Testis (tissue), 3 donors: Measurements from ENCODE around the gene MEAF6. TPM values are rescaled to one million over a fixed set of nuclear protein-coding genes. Genes with fewer than 3 reads are reported as not detected.
A peak's percentile ranks its signal among the peaks of the same experiment; 100 is the strongest.

Experiments
- DNase-seq: peaks from one replicate; pipeline ENCODE4 v3.0.0-alpha.2; 2019
- H3K27ac ChIP-seq, 2 donors: fragments of 200-600 bp; sonication (generic); one replicate each; pipeline ENCODE4 v1.5.1; 2019
- H3K27me3 ChIP-seq: fragments of 200-600 bp; sonication (generic); one replicate; pipeline ENCODE4 v1.5.1; 2019
- H3K36me3 ChIP-seq: fragments of 200-600 bp; sonication (generic); one replicate; pipeline ENCODE4 v1.5.1; 2017; ENCODE audit warnings: low read depth; ENCODE audit errors: missing control alignments
- H3K4me1 ChIP-seq: fragments of 200-600 bp; sonication (generic); one replicate; pipeline ENCODE4 v1.5.1; 2019
- H3K4me3 ChIP-seq, 2 donors: fragments of 200-600 bp; sonication (generic); one replicate each; pipeline ENCODE4 v1.5.1; 2017 to 2019
- H3K9me3 ChIP-seq: fragments of 200-600 bp; sonication (generic); one replicate; pipeline ENCODE4 v1.5.1; 2017
- POLR2A ChIP-seq: fragments of 450-650 bp; IDR thresholded peaks from one replicate; pipeline ENCODE4 v1.6.1; 2017; ENCODE audit warnings: antibody characterized with exemption, mild to moderate bottlenecking, moderate library complexity
- WGBS, 2 donors: methylation state at CpG; one replicate each; pipeline ENCODE4 v1.1.5; 2018; 5-methylcytosine and 5-hydroxymethylcytosine counted together
- intact Hi-C: fragments of 100-400 bp; cut with DNase I; formaldehyde crosslinking; loops from one replicate; pipeline ENCODE4 v1.15.1; 2023; ENCODE audit warnings: low total_unique reads
- polyA plus RNA-seq: library from polyadenylated mRNA; stranded (reverse); fragments of 350-450 nt; fragmentation: Illumina TruSeq; extraction: RNeasy Lipid Tissue Mini Kit (QIAGEN cat#74804); gene quantifications from one replicate; pipeline ENCODE4 v1.2.3, GENCODE V29; 2014; ENCODE audit warnings: low read depth, low replicate concordance; ENCODE audit not compliant: insufficient read depth
- total RNA-seq, 2 donors: library from RNA; depleted of rRNA; stranded (reverse); fragments of >200 nt; gene quantifications; one replicate each; pipeline ENCODE4 v1.2.3, GENCODE V29; 2016
- TF ChIP-seq, protein P1 (sequence below), 3 experiments: fragments of 450-650 bp in 2 of 3; fragments of 200-600 bp in 1 of 3; sonication (generic) in 1 of 3; IDR thresholded peaks; one replicate each; pipeline ENCODE4 v1.5.1; 2016 to 2019; ENCODE audit warnings: antibody characterized with exemption in 3 of 3, mild to moderate bottlenecking in 2 of 3, moderate library complexity in 1 of 3

The MEAF6 gene
- total and polyA plus RNA-seq, 3 donors from 2014 or later = 132 to 140 (median 134) TPM

DNA sequence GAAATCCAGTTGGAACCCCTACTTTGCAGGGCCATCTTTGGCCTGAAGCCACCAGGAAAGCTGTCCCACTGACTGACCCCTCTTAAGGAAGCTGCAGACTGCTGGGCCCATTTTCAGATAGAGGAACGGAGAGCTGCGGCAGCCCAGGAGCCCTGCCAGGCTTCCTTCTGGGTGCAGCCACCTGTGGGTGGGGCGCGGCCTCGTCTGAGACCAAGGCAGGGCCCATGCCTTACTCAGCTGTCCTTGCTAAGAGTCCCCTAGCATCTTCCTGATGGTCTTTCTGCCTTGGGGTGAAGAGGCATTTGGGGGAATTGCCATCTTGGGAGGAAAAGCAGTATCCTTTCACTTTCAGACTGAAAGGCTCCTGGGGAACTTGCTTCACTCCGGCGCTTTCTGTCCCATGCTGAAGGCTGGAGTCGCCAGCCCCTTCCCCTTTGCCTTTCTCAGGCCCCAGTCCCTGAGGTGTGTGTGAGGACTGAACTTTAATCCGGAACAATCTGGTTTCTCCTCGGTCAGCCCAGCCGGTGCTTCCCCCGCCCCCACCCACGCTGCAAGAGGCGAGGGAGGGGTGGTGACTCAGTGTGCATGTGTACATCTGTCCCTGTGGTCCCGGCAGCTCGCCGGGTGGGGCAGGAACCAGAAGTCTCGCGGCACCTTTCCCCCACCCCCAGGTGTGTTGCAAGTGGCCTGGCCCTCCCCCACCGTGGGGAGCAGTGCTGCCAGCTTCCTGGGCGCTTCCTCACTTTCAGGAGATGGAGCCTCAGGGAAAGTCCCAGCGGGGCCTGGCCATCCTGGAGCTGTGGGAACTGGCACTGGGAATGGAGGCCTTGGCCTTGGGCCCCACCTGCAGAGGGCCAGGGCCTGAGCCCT is 35.1 kb downstream of the MEAF6 start:
- peak overlapping the region in 1 of 2 donors; percentile 17 for H3K4me3 ChIP-seq
- intact Hi-C loops = no loop called here
- H3K9me3 ChIP-seq = no peaks in the 10 kb centered on the region
- 37 to 40% methylated on average over 5 to 16 of the region's 22 CpGs for WGBS, 2 donors
- H3K27me3 ChIP-seq = no peaks in the 10 kb centered on the region
- peak overlapping the region; percentile 59 to 87 for H3K27ac ChIP-seq
- peak; percentile 83 for DNase-seq
- H3K4me1 ChIP-seq = peaks cover 57% of the 10 kb centered on the region
- no peaks in the 10 kb centered on the region for H3K36me3 ChIP-seq
- TF ChIP-seq POLR2A = no peak
- TF ChIP-seq, protein P1, sequence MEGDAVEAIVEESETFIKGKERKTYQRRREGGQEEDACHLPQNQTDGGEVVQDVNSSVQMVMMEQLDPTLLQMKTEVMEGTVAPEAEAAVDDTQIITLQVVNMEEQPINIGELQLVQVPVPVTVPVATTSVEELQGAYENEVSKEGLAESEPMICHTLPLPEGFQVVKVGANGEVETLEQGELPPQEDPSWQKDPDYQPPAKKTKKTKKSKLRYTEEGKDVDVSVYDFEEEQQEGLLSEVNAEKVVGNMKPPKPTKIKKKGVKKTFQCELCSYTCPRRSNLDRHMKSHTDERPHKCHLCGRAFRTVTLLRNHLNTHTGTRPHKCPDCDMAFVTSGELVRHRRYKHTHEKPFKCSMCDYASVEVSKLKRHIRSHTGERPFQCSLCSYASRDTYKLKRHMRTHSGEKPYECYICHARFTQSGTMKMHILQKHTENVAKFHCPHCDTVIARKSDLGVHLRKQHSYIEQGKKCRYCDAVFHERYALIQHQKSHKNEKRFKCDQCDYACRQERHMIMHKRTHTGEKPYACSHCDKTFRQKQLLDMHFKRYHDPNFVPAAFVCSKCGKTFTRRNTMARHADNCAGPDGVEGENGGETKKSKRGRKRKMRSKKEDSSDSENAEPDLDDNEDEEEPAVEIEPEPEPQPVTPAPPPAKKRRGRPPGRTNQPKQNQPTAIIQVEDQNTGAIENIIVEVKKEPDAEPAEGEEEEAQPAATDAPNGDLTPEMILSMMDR (IDR thresholded peaks at IDR 0.05) = no peak

DNA sequence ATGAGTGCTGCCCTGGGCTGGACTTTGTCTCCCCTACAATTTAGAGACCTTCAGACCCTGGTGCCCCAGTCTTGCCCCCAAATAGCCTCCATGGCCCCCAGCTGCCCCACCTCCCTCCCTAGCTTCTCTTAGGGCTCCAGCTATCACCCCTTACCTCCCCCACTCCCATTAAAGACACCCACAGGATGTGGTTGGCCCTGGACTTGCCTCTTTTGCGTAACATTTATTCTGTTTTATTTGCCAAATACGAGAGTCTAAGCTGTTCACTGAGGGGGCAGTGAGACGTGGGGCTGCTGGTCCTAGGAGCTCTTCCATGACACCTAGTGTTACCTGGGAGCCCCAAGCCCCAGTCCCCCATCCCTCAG is 35.7 kb downstream of the MEAF6 start:
- WGBS, 2 donors = 46 to 61% methylated on average over 3 of the region's 3 CpGs
- H3K27me3 ChIP-seq = no peaks in the 10 kb centered on the region
- H3K4me1 ChIP-seq = peaks cover 52% of the 10 kb centered on the region
- H3K27ac ChIP-seq = peak overlapping the region; percentile 59 to 87
- no peak for DNase-seq
- H3K4me3 ChIP-seq = no peak overlapping the region
- H3K36me3 ChIP-seq = no peaks in the 10 kb centered on the region
- TF ChIP-seq, protein P1 (IDR thresholded peaks at IDR 0.05) = no peak
- no peak for TF ChIP-seq POLR2A
- no peaks in the 10 kb centered on the region for H3K9me3 ChIP-seq
- intact Hi-C loops = no loop called here

DNA sequence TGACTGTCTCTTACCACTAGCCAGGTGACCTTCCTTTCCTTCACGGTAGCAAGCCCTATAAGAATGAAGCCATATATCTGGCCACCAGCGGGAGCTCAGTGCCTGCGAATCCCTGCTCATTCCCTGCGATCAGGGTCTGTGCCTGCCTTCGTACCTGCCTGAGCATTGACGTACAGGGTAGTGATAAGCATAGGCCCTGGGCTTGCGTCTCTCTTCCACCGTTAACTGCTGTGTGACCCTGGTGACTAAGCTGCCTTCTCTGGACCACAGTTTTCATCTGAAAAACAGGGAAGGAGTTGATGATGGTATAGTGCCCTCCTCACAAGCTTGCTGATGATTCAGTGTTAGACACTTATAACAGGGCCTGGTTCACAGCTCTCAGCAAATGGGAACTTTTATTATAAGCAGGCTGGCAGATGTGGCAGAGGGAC is 36.1 kb downstream of the MEAF6 start:
- intact Hi-C loops = no loop called here
- H3K4me3 ChIP-seq = no peak overlapping the region
- peak overlapping the region in 1 of 2 donors; percentile 87 for H3K27ac ChIP-seq
- TF ChIP-seq, protein P1 (IDR thresholded peaks at IDR 0.05) = no peak
- TF ChIP-seq POLR2A = no peak
- H3K4me1 ChIP-seq = peaks cover 55% of the 10 kb centered on the region
- 91 to 92% methylated on average over 8 of the region's 8 CpGs for WGBS, 2 donors
- H3K36me3 ChIP-seq = no peaks in the 10 kb centered on the region
- H3K27me3 ChIP-seq = no peaks in the 10 kb centered on the region
- no peaks in the 10 kb centered on the region for H3K9me3 ChIP-seq
- no peak for DNase-seq

DNA sequence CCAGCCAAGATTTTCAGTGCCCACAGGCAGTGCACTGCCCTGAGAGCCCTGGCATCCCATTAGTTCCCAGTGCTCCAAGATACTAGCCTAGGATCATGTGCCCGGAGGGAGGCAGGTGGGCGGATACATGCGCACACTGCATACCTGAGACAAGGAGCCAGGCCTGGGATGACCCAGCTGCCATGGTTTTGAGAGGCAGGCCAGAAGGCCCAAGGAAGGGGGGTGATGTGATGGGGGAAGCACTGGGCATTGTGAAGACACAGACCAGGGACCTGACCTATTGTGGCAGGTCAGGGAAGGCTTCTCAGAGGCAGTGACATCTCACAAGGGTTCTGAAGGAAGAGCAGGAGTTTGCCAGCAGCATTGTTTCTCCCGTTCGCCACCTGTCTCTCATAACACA is 36.6 kb downstream of the MEAF6 start:
- TF ChIP-seq, protein P1 (IDR thresholded peaks at IDR 0.05) = no peak
- no peak for TF ChIP-seq POLR2A
- WGBS, 2 donors = 96% methylated on average over 5 of the region's 5 CpGs
- no peak for DNase-seq
- H3K27me3 ChIP-seq = no peaks in the 10 kb centered on the region
- H3K4me3 ChIP-seq = no peak overlapping the region
- peak overlapping the region; percentile 75 to 94 for H3K27ac ChIP-seq
- no peaks in the 10 kb centered on the region for H3K9me3 ChIP-seq
- intact Hi-C loops = no loop called here
- no peaks in the 10 kb centered on the region for H3K36me3 ChIP-seq
- H3K4me1 ChIP-seq = peaks cover 55% of the 10 kb centered on the region
